Measurements from ENCODE around the gene CCL7. TPM values are rescaled to one million over a fixed set of nuclear protein-coding genes. Genes with fewer than 3 reads are reported as not detected.

Gene CCL7
- total RNA-seq, 2 experiments from 2014 or later, result not detected

DNA sequence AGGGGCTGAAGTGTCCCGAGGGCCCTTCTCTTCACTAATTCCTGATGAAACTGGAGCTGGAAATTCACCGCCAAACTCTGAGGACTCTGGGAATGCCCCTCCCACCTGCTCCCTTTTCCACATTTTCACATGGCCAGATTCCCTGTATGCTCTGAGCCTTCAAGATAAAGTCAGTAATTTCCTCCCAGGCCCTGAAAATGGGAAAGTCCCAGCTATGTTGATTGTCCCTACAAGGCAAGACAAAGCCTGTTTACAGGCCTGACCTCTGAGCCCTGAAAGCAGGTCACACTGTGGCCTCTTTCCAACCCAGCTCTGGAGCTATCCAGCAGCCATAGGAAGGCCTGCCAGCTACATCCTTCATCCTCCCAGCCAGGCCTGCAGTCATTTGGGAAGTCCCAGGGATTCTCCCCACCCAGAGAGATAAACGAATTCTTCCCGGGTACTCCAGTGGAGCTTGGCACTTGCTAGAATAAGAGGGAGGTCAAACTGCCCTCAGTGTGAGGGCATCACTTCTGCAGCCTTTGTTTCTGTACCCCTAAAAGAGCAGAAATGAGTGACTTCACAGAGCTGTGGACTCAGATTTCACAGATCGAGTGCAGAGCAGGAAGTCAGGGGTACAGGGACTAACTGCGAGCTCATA is 34.5 kb upstream of the CCL7 start:
- peaks cover 3% of the 10 kb centered on the region for H3K36me3 Mint-ChIP-seq
- H3K27me3 Mint-ChIP-seq, result peaks cover 40% of the 10 kb centered on the region
- no peak overlapping the region for H3K4me3 Mint-ChIP-seq
- no peak for DNase-seq
- H3K9me3 Mint-ChIP-seq, result peaks cover 5% of the 10 kb centered on the region
- no peaks in the 10 kb centered on the region for H3K4me1 Mint-ChIP-seq (ENCODE audit: low read depth)
- CTCF ChIA-PET, result interaction anchor here (1.3 kb wide), 1 partner anchor 125 kb away, joined by 4 read pairs; no protein-coding TSS in a partner anchor
- no peak overlapping the region for H3K27ac Mint-ChIP-seq
- POLR2A ChIA-PET, result no interaction called here
- intact Hi-C loops (cut with micrococcal nuclease), result no loop called here

DNA sequence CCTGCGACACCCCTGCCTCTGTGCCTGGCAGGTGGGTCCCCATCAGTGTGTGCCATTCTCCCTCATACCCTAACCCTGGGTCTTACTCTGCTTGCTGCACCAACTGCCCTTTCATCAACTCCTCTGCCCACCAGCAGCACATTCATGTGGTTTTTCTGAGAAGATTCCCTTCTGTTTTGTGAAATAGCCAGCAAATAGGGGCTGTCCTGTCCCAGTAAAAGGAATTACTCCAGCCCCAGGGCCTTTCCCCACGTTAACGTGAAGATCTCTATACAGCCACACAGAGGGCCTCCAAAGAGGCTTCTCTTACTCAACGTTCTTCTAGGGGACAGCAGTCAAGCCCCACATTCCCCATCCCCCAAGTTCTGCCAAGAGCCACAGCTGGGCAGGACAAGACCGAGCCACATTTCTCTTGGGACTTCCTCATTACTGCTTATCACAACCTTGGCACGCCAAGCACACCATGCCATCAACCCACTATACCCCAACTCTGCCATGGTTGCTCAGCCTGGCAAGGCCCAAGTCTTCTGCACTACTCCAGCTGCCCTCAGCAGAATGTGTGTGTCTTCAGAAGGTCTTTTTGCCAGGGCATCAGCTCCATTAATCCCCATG is 33.6 kb upstream of the CCL7 start:
- CTCF ChIA-PET, result interaction anchor here (1.3 kb wide), 1 partner anchor 125 kb away, joined by 4 read pairs; no protein-coding TSS in a partner anchor
- intact Hi-C loops (cut with micrococcal nuclease), result no loop called here
- no peaks in the 10 kb centered on the region for H3K36me3 Mint-ChIP-seq
- no peak for DNase-seq
- no peak overlapping the region for H3K4me3 Mint-ChIP-seq
- H3K4me1 Mint-ChIP-seq (ENCODE audit: low read depth), result no peaks in the 10 kb centered on the region
- H3K27me3 Mint-ChIP-seq, result peaks cover 32% of the 10 kb centered on the region
- POLR2A ChIA-PET, result no interaction called here
- no peak overlapping the region for H3K27ac Mint-ChIP-seq
- H3K9me3 Mint-ChIP-seq, result no peaks in the 10 kb centered on the region

DNA sequence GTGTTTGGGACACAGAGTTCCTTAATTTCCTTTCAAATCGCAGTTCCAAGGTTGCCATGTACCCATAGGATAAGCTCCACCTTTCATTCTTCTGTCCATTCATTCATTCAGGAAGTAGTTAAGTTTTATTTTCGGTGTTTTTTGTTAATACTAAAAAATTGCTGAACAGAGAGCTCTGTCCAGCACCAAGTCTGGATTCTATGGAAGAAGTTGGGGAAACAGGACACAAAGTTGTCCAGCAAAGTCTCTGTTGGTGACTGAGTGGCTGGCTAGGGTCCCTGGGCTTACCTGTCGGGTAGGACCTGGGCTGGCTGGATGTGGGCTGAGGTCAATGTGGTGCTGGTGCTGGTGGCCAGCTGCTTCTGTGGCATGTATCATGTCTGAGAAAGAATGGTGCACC is 32.6 kb upstream of the CCL7 start:
- Mint-ChIP-seq H3K4me1 (ENCODE audit: low read depth) (no peaks in the 10 kb centered on the region), H3K27ac (no peak overlapping the region), H3K36me3 (no peaks in the 10 kb centered on the region), H3K4me3 (no peak overlapping the region), H3K9me3 (no peaks in the 10 kb centered on the region), H3K27me3 (peaks cover 29% of the 10 kb centered on the region)
- intact Hi-C loops (cut with micrococcal nuclease), result no loop called here
- ChIA-PET CTCF (interaction anchor here (2.1 kb wide), 1 partner anchor 123 kb away, joined by 5 read pairs; no protein-coding TSS in a partner anchor), POLR2A (no interaction called here)
- no peak for DNase-seq

DNA sequence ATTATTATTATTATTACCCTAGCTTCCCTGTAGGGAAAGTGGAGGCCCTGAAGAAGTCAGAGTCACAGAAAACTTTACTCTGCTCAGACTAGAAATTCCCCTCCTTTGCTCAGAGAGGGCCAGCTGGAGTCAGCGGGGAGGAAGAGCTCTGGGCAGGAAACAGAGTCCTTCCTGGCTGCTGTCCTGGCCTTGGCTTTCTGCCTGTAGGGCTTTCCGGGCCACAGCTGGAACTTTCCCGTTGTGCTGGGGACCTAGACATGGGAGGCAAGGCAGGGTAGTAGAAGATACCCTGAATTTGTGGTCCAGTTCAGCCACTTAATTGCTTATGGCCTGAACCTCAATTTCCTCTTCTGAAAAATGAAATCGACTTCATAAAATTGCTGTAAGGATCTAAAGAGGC is 29.0 kb upstream of the CCL7 start:
- POLR2A ChIA-PET, result no interaction called here
- no peak overlapping the region for H3K27ac Mint-ChIP-seq
- H3K27me3 Mint-ChIP-seq, result peaks cover 20% of the 10 kb centered on the region
- CTCF ChIA-PET, result no interaction called here
- intact Hi-C loops (cut with micrococcal nuclease), result no loop called here
- H3K4me1 Mint-ChIP-seq (ENCODE audit: low read depth), result no peaks in the 10 kb centered on the region
- H3K36me3 Mint-ChIP-seq, result no peaks in the 10 kb centered on the region
- H3K9me3 Mint-ChIP-seq, result no peaks in the 10 kb centered on the region
- no peak for DNase-seq
- no peak overlapping the region for H3K4me3 Mint-ChIP-seq

DNA sequence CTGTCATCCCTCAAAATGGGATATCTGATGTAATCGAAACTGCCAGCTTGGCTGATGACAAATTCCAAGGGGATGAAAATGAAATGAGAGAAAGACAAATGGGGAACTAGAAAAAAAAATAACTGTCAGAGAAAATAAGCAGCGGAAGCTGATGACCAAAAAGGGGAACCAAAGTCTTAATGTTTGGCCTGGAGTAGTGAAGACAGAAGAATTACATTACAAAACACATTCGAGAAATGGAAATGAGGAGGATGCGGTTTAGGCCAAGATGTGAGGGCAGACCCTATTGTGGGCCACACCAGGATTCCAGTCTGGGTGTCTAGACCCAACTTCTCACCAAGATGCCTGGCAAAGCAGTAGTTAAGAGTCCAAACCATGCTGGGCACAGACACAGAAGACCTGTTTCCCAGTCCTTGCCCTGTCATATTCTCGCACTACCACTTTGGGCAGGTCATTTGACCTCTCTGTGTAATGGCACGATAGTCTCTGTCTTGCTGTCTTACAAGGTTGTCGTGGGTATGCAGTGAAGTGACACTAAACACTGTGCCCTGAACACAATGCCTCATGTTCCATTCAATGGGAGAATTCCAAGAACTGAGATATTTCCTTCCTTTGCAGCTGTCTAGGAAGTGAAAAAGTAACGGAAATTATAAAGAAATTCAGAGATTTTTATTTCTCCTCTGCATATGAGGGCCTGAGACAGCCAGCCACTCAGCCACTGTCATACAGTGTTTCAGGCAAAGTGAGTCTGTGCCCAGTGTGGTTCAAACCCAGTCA is 27.2 kb upstream of the CCL7 start:
- no peak overlapping the region for H3K27ac Mint-ChIP-seq
- CTCF ChIA-PET, result no interaction called here
- H3K4me3 Mint-ChIP-seq, result no peak overlapping the region
- intact Hi-C loops (cut with micrococcal nuclease), result no loop called here
- no peaks in the 10 kb centered on the region for H3K36me3 Mint-ChIP-seq
- POLR2A ChIA-PET, result no interaction called here
- H3K4me1 Mint-ChIP-seq (ENCODE audit: low read depth), result no peaks in the 10 kb centered on the region
- H3K27me3 Mint-ChIP-seq, result peaks cover 16% of the 10 kb centered on the region
- no peaks in the 10 kb centered on the region for H3K9me3 Mint-ChIP-seq
- DNase-seq, result no peak

DNA sequence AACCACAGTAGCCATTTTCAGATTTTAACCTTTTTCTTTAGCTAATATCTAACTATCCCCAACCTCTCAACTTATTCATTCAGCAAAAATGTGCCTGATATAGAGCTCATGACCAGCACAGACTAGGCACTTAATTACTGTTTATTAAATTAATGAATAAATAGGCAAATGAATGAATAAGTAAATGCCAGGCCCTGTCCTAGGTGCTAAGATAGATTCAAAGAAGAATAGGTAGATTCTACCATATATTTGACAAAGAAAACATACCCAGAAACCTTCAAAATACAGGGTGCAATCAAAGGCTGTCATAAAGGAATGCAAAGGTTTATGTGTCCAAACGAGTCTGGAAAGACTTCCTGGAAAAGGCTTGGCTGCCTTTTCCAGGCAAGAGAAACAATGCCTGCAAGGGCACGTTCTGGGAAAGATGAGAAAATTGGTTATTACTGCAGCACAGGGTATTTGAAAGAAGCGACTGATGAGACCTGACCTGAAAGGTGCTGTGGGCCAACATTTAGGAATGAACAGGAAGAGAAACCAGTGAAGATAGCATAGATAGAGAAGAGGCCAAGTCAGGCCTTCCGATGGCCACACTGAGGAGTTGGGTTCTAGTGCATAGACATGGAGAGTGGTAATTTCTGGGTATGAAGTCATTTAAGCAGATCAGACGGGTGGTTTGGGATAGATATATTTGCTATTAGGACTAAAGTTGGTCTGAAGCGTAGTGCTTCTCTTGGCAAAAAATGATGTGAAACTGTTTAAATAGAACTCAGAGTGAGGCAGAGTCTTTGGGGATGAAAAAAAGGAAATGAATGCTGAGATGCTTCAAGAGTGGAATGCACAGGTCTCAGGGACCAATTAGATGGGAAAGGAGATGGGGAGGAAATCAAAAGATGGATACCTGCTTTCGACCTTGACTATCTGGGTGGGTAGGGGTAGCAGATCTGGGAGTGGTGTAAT is 26.4 kb upstream of the CCL7 start:
- Mint-ChIP-seq H3K4me3 (no peak overlapping the region), H3K4me1 (ENCODE audit: low read depth) (no peaks in the 10 kb centered on the region), H3K27me3 (peaks cover 18% of the 10 kb centered on the region), H3K36me3 (no peaks in the 10 kb centered on the region), H3K27ac (no peak overlapping the region), H3K9me3 (no peaks in the 10 kb centered on the region)
- POLR2A ChIA-PET, result no interaction called here
- intact Hi-C loops (cut with micrococcal nuclease), result no loop called here
- CTCF ChIA-PET, result no interaction called here
- DNase-seq, result no peak

DNA sequence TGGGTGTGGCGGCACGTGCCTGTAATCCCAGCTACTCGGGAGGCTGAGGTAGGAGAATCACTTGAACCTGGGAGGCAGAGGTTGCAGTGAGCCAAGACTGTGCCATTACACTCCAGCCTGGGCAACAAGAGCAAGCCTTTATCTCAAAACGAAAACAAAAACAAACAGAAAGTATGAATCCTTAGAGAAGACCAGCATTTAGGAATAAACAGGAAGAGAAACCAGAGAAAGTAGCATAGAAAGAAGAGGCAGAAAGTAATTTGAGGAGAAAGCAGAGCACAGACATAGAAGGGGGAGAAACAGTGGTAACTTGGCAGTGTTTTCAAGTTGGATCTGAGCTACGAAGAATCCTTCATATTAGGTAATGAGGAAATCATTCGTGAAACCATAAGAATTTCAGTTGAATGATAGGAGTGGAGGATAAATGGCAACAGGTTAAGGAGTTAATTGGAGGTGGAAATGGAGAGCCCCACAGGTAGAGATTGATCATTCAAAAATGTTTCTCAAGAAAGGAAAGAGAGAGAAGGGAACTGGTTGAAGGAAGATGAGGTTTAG is 24.6 kb upstream of the CCL7 start:
- no peak overlapping the region for H3K27ac Mint-ChIP-seq
- ChIA-PET POLR2A (no interaction called here), CTCF (no interaction called here)
- no peak for DNase-seq
- peaks cover 10% of the 10 kb centered on the region for H3K27me3 Mint-ChIP-seq
- no peak overlapping the region for H3K4me3 Mint-ChIP-seq
- no peaks in the 10 kb centered on the region for H3K4me1 Mint-ChIP-seq (ENCODE audit: low read depth)
- H3K36me3 Mint-ChIP-seq, result no peaks in the 10 kb centered on the region
- intact Hi-C loops (cut with micrococcal nuclease), result no loop called here
- no peaks in the 10 kb centered on the region for H3K9me3 Mint-ChIP-seq

DNA sequence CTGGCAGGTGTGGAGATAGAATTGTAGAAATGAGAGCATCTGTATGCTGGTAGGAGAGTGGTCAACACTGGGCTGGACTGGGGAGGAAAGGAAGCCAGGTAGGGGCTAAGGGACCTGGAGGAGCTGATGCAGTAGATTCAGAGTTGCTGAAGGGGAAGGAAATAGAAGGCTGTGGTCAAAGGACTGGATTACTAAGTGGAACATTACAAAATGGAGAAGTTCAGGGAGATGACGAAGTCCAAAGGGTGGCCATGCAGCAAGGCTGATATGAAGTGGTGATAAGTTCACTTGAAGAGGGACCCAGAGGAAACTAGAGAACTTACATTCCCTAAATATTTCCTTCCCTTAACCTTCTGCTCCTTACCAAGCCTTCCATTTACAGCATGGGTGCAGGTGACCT is 23.6 kb upstream of the CCL7 start:
- DNase-seq, result no peak
- H3K27me3 Mint-ChIP-seq, result peaks cover 15% of the 10 kb centered on the region
- intact Hi-C loops (cut with micrococcal nuclease), result no loop called here
- ChIA-PET POLR2A (no interaction called here), CTCF (no interaction called here)
- no peak overlapping the region for H3K27ac Mint-ChIP-seq
- H3K4me1 Mint-ChIP-seq (ENCODE audit: low read depth), result no peaks in the 10 kb centered on the region
- no peak overlapping the region for H3K4me3 Mint-ChIP-seq
- H3K36me3 Mint-ChIP-seq, result no peaks in the 10 kb centered on the region
- no peaks in the 10 kb centered on the region for H3K9me3 Mint-ChIP-seq

DNA sequence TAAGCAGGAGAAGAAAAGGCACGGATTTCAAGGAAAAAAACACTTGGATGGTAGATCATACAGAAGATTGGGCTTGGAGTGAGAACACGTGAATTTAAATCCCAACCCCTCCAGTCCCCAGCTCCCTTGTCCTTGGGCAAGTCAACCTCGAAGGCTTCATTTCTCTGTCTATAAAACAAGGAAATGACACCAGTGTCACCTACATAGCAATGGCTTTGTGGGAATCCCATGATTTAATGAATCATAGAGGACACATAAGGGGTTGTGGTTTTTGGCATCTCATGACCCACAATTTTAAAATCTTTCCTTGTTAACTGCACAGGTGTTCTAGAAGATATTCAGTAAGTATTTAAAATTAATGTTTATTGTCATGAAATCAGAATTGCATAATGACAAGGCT is 23.1 kb upstream of the CCL7 start:
- DNase-seq, result no peak
- CTCF ChIA-PET, result no interaction called here
- no peaks in the 10 kb centered on the region for H3K9me3 Mint-ChIP-seq
- intact Hi-C loops (cut with micrococcal nuclease), result no loop called here
- H3K36me3 Mint-ChIP-seq, result no peaks in the 10 kb centered on the region
- peaks cover 15% of the 10 kb centered on the region for H3K27me3 Mint-ChIP-seq
- H3K27ac Mint-ChIP-seq, result no peak overlapping the region
- no peaks in the 10 kb centered on the region for H3K4me1 Mint-ChIP-seq (ENCODE audit: low read depth)
- POLR2A ChIA-PET, result no interaction called here
- no peak overlapping the region for H3K4me3 Mint-ChIP-seq

DNA sequence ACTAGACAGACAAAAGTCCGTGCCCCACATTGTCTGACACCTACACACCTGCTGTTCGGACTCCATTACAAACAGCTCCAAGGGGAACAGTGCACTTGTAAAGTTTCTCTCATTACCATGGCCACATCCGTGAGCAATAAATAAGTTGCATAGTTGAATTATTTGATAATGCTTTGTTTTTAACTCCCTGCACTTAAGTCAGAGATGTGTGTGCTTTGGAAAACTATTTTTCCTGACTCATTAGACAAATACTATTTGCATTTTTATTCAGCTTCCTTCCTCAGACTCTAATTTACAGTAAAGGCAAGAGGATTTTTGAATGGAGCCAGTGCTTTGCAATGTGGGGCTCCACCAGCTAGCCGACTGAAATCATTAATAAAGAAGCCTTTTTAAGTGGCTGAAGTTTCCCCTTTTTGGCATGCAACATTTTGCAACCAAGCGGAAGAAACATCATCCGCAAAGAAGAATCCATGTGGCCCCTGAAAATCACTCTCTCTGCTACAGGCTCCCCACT is 21.5 kb upstream of the CCL7 start:
- peaks cover 2% of the 10 kb centered on the region for H3K4me1 Mint-ChIP-seq (ENCODE audit: low read depth)
- intact Hi-C loops (cut with micrococcal nuclease), result no loop called here
- ChIA-PET CTCF (no interaction called here), POLR2A (no interaction called here)
- no peaks in the 10 kb centered on the region for H3K36me3 Mint-ChIP-seq
- no peak overlapping the region for H3K4me3 Mint-ChIP-seq
- no peak overlapping the region for H3K27ac Mint-ChIP-seq
- H3K9me3 Mint-ChIP-seq, result no peaks in the 10 kb centered on the region
- DNase-seq, result no peak
- peaks cover 22% of the 10 kb centered on the region for H3K27me3 Mint-ChIP-seq

DNA sequence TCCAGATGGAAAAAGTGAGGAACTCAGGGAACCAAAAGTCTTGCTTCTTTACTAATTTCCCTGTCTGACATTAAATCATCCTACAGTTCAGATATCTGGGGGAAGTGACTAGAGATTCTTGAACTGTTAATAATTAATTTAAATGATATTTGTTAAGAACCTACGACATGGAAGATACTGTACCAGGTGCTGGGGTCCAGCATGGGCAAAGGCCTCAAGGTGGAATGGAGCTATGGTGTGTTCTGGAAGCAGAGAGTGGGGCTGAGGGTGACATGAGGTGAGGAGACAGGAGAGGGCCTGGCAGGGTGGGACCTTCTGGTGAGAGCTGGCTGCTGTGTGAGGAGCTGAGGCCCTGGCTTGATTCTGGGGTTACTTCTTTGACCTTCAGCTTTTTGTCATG is 21.0 kb upstream of the CCL7 start:
- Mint-ChIP-seq H3K27me3 (peaks cover 24% of the 10 kb centered on the region), H3K36me3 (no peaks in the 10 kb centered on the region), H3K9me3 (no peaks in the 10 kb centered on the region), H3K27ac (no peak overlapping the region), H3K4me3 (no peak overlapping the region), H3K4me1 (ENCODE audit: low read depth) (peaks cover 2% of the 10 kb centered on the region)
- POLR2A ChIA-PET, result no interaction called here
- CTCF ChIA-PET, result interaction anchor here (0.7 to 1.1 kb wide), 2 partner anchors 49 to 112 kb away, joined by 3 to 4 read pairs; no protein-coding TSS in a partner anchor
- DNase-seq, result no peak
- intact Hi-C loops (cut with micrococcal nuclease), result no loop called here

Data from activated CD4-positive, alpha-beta memory T cell treated with anti-CD3 and anti-CD28 coated beads for 36 hours (primary cell).